ENCODE results near the gene MCTP2. TPM values are rescaled to one million over a fixed set of nuclear protein-coding genes. Genes with fewer than 3 reads are reported as not detected.

Gene MCTP2
- total and polyA plus RNA-seq, 2 experiments from 2014 or later, result 8.1 to 23.3 TPM

DNA sequence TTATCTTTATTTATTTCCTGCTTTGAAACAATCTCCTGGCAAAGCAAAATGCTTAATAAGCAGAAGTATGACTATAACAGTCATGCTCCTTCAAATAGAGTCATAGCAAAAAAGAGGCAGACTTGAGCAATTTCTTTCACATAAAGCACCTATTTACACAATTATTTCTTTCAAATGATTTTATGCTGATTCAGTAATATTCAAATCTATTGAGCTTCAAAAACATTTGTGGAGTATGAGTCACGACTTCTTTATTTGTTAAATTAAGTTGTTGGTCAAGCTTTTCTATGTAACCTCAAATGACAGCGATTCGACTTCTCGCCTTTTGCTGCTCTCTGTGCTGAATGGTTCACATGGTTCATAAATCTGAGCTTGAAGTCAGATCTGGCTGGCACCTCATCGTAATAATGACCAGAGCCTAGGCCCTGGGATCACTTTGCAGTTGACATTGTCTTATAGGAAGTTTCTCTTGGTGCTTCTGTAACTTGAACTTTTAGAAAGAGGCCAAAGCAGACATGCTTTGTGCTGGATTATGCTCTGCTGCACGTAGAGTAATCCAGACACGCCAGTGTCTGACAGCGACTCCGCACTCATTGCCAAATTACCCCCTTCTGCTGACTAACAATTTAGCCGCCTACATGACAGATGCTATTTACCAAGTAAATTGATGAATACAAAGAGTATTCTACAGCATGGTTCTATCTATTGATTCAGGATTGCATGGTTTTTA is 139.0 kb downstream of the MCTP2 start:
- Histone ChIP-seq H2AFZ (no peak overlapping the region), H3K36me3 (replicated peaks; ENCODE audit: insufficient read depth, low read depth) (no peaks in the 10 kb centered on the region)
- WGBS (ENCODE audit: low lambda C conversion rate, missing lambda C conversion rate), result 85% methylated on average over 10 of the region's 10 CpGs

DNA sequence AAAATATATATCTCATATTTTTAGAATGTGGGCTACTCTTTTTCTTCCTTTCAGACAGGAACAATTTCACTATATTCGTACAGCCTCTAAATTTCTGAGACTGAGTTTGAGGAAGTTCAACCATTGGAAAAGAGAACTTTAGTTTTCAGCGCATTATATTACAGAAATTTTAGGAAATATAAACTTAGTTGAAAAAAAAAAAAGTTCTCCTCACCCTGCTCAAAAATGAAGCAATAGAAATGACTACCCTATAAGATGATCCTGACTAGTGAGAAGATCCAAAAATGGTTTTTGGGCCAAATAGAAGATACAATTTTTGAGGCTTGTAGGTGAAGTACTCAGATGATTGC is 139.6 kb downstream of the MCTP2 start:
- no peak for TF ChIP-seq EZH2 (IDR thresholded peaks at IDR 0.05; ENCODE audit: borderline replicate concordance)
- TF ChIP-seq, protein P1, sequence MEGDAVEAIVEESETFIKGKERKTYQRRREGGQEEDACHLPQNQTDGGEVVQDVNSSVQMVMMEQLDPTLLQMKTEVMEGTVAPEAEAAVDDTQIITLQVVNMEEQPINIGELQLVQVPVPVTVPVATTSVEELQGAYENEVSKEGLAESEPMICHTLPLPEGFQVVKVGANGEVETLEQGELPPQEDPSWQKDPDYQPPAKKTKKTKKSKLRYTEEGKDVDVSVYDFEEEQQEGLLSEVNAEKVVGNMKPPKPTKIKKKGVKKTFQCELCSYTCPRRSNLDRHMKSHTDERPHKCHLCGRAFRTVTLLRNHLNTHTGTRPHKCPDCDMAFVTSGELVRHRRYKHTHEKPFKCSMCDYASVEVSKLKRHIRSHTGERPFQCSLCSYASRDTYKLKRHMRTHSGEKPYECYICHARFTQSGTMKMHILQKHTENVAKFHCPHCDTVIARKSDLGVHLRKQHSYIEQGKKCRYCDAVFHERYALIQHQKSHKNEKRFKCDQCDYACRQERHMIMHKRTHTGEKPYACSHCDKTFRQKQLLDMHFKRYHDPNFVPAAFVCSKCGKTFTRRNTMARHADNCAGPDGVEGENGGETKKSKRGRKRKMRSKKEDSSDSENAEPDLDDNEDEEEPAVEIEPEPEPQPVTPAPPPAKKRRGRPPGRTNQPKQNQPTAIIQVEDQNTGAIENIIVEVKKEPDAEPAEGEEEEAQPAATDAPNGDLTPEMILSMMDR (IDR thresholded peaks at IDR 0.05; ENCODE audit: poor library complexity), result no peak
- no peak for TF ChIP-seq EZH2phosphoT487 (IDR thresholded peaks at IDR 0.05; ENCODE audit: low read depth, severe bottlenecking, unreplicated experiment)
- Histone ChIP-seq H3K4me1 (ENCODE audit: insufficient read depth) (no peaks in the 10 kb centered on the region), H3K4me2 (no peak overlapping the region), H3K4me3 (no peak overlapping the region), H3K27ac (no peak overlapping the region), H3K79me2 (no peaks in the 10 kb centered on the region), H3K9me3 (ENCODE audit: low read depth) (no peaks in the 10 kb centered on the region), H3K36me3 (replicated peaks; ENCODE audit: insufficient read depth, low read depth) (no peaks in the 10 kb centered on the region), H3K27me3 (no peaks in the 10 kb centered on the region), H2AFZ (no peak overlapping the region), H4K20me1 (ENCODE audit: insufficient read depth, poor library complexity, severe bottlenecking) (no peaks in the 10 kb centered on the region), H3K9me2 (replicated peaks; ENCODE audit: insufficient read depth) (no peaks in the 10 kb centered on the region)
- DNase-seq (ENCODE audit: low spot score), result no peak
- 100% methylated on average over 2 of the region's 2 CpGs for WGBS (ENCODE audit: low lambda C conversion rate, missing lambda C conversion rate)

More for the DNA sequence above, 139.0 kb downstream of the MCTP2 start:
- Histone ChIP-seq H3K27me3 (no peaks in the 10 kb centered on the region), H4K20me1 (ENCODE audit: insufficient read depth, poor library complexity, severe bottlenecking) (no peaks in the 10 kb centered on the region), H3K4me2 (no peak overlapping the region), H3K4me1 (ENCODE audit: insufficient read depth) (no peaks in the 10 kb centered on the region), H3K4me3 (no peak overlapping the region), H3K9me2 (replicated peaks; ENCODE audit: insufficient read depth) (no peaks in the 10 kb centered on the region), H3K79me2 (no peaks in the 10 kb centered on the region), H3K9me3 (ENCODE audit: low read depth) (no peaks in the 10 kb centered on the region), H3K27ac (no peak overlapping the region)
- DNase-seq (ENCODE audit: low spot score), result no peak
- TF ChIP-seq EZH2phosphoT487 (IDR thresholded peaks at IDR 0.05; ENCODE audit: low read depth, severe bottlenecking, unreplicated experiment) (no peak), EZH2 (IDR thresholded peaks at IDR 0.05; ENCODE audit: borderline replicate concordance) (no peak)
- TF ChIP-seq, protein P1 (IDR thresholded peaks at IDR 0.05; ENCODE audit: poor library complexity), result no peak

DNA sequence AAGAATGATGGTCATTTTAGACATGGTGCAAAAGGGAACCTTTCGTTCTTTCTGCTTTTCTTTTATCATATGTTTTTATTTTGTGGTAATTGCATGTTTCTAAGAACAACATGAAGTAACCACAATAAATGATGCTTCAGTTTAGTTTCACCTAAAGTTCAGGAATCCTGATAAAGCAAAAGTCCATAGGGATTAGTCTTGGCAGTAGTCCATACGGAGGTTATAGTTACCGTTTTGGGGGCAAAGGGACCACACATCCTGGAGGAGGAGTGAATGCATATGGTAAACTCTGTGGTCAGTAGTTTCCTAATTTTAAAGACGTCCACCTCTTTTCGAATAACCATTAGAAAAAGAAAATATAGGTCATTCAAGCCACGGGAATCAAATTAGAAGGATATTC is 141.5 kb downstream of the MCTP2 start:
- no peaks in the 10 kb centered on the region for H3K36me3 ChIP-seq (replicated peaks; ENCODE audit: insufficient read depth, low read depth)
- no peaks in the 10 kb centered on the region for H3K9me2 ChIP-seq (replicated peaks; ENCODE audit: insufficient read depth)
- H3K27ac ChIP-seq, result no peak overlapping the region
- no peaks in the 10 kb centered on the region for H3K9me3 ChIP-seq (ENCODE audit: low read depth)
- no peaks in the 10 kb centered on the region for H3K79me2 ChIP-seq
- no peak overlapping the region for H2AFZ ChIP-seq
- no peak overlapping the region for H3K4me2 ChIP-seq
- no peak for TF ChIP-seq EZH2 (IDR thresholded peaks at IDR 0.05; ENCODE audit: borderline replicate concordance)
- TF ChIP-seq, protein P1 (IDR thresholded peaks at IDR 0.05; ENCODE audit: poor library complexity), result no peak
- TF ChIP-seq EZH2phosphoT487 (IDR thresholded peaks at IDR 0.05; ENCODE audit: low read depth, severe bottlenecking, unreplicated experiment), result no peak
- no peaks in the 10 kb centered on the region for H3K4me1 ChIP-seq (ENCODE audit: insufficient read depth)
- no peaks in the 10 kb centered on the region for H3K27me3 ChIP-seq
- DNase-seq (ENCODE audit: low spot score), result no peak
- H3K4me3 ChIP-seq, result no peak overlapping the region
- WGBS (ENCODE audit: low lambda C conversion rate, missing lambda C conversion rate), result 77% methylated on average over 6 of the region's 6 CpGs
- H4K20me1 ChIP-seq (ENCODE audit: insufficient read depth, poor library complexity, severe bottlenecking), result no peaks in the 10 kb centered on the region
